Prostate gland (tissue), 2 donors: ENCODE measurements around the gene SCG2.

Experiments used
- POLR2A ChIP-seq: fragments of 450-650 bp; IDR thresholded peaks from one replicate; pipeline ENCODE4 v1.6.1; 2016; ENCODE audit warnings: antibody characterized with exemption, mild to moderate bottlenecking
- POLR2AphosphoS5 ChIP-seq: sonication (generic); formaldehyde crosslinking; IDR thresholded peaks from one replicate; pipeline ENCODE4 v1.6.1; 2017; ENCODE audit warnings: antibody characterized with exemption
- TF ChIP-seq, protein P1 (sequence below), 4 experiments: fragments of 200-600 bp in 2 of 4; fragments of 450-650 bp in 2 of 4; sonication (generic) in 2 of 4; IDR thresholded peaks; 1 replicate in 3 of 4; 2 replicates in 1 of 4; pipeline ENCODE4 v1.5.1; 2016 to 2019; ENCODE audit warnings: antibody characterized with exemption in 4 of 4, mild to moderate bottlenecking in 2 of 4, moderate library complexity in 2 of 4

DNA sequence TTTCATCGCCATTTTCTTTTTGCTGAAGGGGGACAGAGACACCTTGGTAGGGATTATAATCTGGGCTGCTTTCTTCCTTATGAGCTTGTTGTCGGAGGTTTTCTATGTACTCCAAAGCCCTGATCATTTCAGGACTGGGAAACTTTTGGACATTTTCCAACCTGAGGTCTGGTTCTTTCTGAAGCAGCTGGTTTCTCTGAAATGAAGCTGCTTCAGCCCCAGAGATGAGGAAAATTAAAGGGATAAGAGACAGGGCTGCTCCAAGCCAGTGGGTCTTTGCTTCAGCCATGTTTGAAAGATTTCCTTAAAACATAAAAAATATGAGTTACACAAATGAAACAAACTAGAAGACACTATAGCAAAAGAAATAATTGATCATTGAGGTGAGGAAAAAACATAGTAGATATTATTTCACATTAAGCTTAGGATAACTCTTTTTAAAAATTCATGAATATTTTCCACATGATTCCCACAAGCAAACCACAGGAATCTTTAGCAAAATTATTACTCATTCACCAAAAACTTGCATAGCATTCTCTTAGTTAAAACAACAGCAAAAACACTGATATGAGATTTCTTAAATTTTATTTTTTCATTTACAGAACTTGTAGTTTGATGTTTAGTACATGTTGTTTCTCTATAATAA, 3.0 kb downstream of the SCG2 start:
- TF ChIP-seq, protein P1, sequence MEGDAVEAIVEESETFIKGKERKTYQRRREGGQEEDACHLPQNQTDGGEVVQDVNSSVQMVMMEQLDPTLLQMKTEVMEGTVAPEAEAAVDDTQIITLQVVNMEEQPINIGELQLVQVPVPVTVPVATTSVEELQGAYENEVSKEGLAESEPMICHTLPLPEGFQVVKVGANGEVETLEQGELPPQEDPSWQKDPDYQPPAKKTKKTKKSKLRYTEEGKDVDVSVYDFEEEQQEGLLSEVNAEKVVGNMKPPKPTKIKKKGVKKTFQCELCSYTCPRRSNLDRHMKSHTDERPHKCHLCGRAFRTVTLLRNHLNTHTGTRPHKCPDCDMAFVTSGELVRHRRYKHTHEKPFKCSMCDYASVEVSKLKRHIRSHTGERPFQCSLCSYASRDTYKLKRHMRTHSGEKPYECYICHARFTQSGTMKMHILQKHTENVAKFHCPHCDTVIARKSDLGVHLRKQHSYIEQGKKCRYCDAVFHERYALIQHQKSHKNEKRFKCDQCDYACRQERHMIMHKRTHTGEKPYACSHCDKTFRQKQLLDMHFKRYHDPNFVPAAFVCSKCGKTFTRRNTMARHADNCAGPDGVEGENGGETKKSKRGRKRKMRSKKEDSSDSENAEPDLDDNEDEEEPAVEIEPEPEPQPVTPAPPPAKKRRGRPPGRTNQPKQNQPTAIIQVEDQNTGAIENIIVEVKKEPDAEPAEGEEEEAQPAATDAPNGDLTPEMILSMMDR (IDR thresholded peaks at IDR 0.05) = no peak
- TF ChIP-seq POLR2A = no peak
- no peak for TF ChIP-seq POLR2AphosphoS5
